GM10266 (cell line): ENCODE measurements around the gene NR1H4.

ENCODE experiments used
- DNase-seq: peaks from one replicate; pipeline ENCODE4 v3.0.0; 2012; ENCODE audit errors: extremely low spot score
- TF ChIP-seq, protein P1 (sequence below): IDR thresholded peaks from 2 replicates; pipeline ENCODE4 v1.5.1; 2012; ENCODE audit warnings: mild to moderate bottlenecking, low read depth; ENCODE audit not compliant: control insufficient read depth, insufficient read depth; ENCODE audit errors: missing control alignments

NR1H4 gene

DNA sequence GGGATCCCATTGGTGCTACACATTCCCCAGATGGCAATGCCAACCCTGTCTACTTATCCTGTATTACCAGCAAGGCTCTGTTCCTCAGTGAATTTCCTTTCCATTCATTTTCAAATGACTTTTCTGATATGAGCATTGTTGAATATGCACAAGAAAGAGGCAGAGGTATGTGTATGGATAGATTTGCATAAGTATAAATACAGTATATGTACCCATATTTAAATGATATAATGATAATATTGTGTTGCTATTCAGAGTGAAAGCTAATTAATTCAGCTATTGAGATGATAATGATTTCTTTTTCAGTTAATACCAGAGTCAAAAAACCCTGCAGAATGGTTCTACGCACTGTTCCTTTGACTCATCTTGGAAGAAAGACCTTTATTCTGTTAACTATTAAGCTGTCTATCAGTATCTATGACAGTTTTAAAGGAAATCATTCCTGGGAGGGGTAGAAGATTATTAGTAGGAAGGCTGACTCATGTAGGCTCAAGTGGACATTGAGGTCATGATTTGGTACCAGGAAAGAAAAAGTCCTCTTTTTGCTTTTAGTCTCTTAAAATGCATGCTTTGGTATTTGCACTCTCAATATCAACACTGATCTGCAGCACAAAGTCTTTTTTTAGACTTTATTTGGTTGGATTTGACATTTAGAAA lies 54.9 kb downstream of the NR1H4 start:
- no peak for DNase-seq
- TF ChIP-seq, protein P1, sequence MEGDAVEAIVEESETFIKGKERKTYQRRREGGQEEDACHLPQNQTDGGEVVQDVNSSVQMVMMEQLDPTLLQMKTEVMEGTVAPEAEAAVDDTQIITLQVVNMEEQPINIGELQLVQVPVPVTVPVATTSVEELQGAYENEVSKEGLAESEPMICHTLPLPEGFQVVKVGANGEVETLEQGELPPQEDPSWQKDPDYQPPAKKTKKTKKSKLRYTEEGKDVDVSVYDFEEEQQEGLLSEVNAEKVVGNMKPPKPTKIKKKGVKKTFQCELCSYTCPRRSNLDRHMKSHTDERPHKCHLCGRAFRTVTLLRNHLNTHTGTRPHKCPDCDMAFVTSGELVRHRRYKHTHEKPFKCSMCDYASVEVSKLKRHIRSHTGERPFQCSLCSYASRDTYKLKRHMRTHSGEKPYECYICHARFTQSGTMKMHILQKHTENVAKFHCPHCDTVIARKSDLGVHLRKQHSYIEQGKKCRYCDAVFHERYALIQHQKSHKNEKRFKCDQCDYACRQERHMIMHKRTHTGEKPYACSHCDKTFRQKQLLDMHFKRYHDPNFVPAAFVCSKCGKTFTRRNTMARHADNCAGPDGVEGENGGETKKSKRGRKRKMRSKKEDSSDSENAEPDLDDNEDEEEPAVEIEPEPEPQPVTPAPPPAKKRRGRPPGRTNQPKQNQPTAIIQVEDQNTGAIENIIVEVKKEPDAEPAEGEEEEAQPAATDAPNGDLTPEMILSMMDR: no peak

DNA sequence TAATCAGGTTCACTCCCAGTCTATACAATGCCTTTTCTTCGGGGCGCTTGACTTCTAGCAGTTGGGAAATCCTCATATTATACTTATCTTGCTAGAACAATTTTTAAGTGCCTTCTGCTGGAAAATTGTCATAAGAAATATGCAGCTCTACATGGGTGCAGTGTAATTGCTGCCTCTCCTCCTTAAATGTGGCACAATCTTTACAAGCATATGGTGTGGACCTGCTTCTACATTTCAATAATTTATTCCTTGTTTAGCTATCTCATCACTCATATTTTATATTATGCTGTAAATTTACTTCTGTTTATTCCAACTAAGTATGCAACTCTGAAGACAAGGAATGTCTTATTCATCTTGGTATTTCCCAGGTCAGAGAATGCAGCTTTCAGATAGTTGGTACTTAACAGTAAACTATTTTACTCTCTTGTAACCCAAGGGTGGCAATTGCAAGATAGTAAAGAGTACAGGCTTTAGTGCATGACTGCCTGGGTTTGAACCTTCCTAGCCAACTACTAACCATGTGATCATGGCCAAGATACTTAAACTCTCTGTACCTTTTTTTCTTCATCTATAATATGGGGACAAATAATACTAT lies 56.2 kb downstream of the NR1H4 start:
- TF ChIP-seq, protein P1: no peak
- no peak for DNase-seq

DNA sequence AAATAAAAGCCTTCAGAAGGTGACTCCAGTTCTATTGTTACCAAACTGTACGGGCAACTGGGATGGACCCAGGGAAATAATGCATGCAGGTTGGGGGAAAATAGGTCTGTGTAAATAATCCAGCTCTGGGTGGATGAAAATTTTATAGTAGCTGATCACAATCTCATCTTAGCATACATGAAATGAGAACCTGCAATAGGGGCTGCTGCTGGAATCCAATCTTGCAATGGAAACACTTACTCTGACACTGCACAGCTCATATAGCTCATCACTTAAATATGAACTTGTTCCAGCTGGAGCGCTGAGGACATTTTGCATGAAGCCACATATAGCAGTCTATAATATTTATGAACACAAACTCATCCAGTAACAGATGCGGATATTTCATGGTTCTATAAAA lies 59.7 kb downstream of the NR1H4 start:
- TF ChIP-seq, protein P1: no peak
- DNase-seq: no peak

DNA sequence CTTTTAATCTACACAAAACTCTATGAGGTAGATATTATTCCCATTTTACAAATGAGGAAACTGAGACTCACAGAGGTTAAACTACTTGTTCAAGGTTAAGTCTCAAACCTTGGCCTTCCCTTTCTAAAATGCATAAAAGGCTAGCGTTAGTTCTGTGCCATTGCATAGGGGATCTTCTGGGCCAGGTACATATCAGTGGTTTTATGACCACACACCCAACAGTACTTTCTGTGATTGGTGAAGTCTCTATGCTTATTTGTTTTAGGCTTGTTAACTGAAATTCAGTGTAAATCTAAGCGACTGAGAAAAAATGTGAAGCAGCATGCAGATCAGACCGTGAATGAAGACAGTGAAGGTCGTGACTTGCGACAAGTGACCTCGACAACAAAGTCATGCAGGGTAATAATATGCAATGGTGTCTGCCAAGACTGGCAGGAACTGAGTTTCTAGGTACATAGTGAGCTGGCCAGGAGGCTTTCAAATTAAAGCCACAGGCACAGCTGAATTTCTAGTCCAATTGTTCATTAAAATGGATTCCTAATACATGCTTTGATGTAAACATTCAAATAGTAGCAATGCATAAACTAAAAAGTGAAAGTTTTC lies 61.1 kb downstream of the NR1H4 start:
- TF ChIP-seq, protein P1: no peak
- DNase-seq: no peak

DNA sequence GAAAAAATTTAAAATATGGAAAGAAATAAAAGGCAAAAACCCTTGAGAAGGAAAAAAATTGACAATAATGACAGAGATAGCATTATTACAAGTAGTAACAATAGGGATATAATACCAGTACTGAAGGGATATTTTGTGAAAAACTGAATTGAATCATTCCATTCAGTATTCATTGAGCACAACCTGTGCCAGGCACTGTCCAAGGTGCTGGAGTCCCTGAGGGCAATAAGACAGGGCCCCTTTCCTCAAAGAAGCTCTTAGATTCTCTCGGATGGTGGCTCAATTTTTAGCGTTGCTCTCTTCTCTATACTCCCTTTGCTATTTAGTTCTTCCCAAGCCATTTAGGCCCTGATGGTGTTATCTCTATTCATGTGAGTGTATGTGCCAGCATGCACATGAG lies 65.5 kb downstream of the NR1H4 start:
- DNase-seq: no peak
- TF ChIP-seq, protein P1: no peak

DNA sequence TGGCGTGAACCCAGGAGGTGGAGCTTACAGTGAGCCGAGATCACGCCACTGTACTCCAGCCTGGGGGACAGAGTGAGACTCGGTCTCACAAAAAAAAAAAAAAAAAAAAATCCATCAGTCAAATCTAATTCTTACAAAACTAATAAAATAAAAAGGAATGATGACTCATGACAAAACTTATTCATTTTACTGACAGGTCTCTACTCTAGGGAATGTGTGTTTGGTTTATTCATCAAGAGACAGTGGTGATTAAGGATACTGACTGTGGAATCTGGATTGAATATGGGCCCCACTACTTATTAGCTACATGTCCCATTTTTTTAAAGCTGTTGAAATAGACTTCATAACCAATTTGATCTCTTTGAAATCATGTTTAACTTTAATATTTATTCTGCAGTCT lies 70.5 kb downstream of the NR1H4 start:
- TF ChIP-seq, protein P1: no peak
- no peak for DNase-seq

DNA sequence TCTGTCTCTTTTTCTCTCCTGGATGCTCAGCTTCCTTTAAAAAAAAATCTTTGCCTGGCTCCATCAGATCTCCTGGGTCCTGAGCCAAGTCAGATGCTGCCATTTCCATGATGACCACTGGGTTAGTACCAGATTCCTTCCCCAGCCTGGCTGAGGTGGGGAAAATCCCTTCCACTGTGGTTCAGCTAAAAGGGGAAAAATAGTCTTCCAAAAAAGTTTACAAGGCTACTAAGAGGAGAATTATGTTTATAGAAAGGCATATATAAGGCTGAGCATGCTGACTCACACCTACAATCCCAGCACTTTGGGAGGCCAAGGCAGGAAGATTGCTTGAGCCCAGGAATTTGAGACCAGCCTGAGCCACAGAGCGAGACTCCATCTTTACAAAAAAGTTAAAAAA lies 71.4 kb downstream of the NR1H4 start:
- no peak for DNase-seq
- TF ChIP-seq, protein P1: no peak
